Right lobe of liver (tissue), 6 donors: ENCODE measurements around the gene FLRT3. TPM values are rescaled to one million over a fixed set of nuclear protein-coding genes. Genes with fewer than 3 reads are reported as not detected.
A peak's percentile ranks its signal among the peaks of the same experiment; 100 is the strongest.

Experiments used
- ATAC-seq, 4 donors: fragments of 200-7000 bp; cut with Tn5 transposase; one replicate each; pipeline ENCODE4 v1.9.1; 2020; ENCODE audit warnings: mild to moderate bottlenecking in 4 of 4, moderate library complexity in 4 of 4
- DNase-seq, 3 donors: peaks; one replicate each; pipeline ENCODE4 v3.0.0-alpha.2; 2020
- H3K27ac ChIP-seq, 3 donors: fragments of 200-600 bp; one replicate each; pipeline ENCODE4 v1.8.0; 2022
- H3K27me3 ChIP-seq, 2 donors: fragments of 200-600 bp; one replicate each; pipeline ENCODE4 v1.8.0; 2022
- H3K36me3 ChIP-seq, 4 donors: fragments of 200-600 bp; sonication (generic) in 1 of 4; one replicate each; pipeline versions ENCODE4 v1.5.1 to v1.8.0; 2017 to 2022; ENCODE audit warnings: control low read depth in 1 of 4
- H3K4me1 ChIP-seq, 4 donors: fragments of 200-600 bp; sonication (generic) in 1 of 4; one replicate each; pipeline versions ENCODE4 v1.5.1 to v1.8.0; 2017 to 2022; ENCODE audit warnings: control low read depth in 1 of 4
- H3K4me3 ChIP-seq, 3 donors: fragments of 200-600 bp; one replicate each; pipeline ENCODE4 v1.8.0; 2022
- H3K9me3 ChIP-seq, 4 donors: fragments of 200-600 bp; sonication (generic) in 1 of 4; one replicate each; pipeline versions ENCODE4 v1.5.1 to v1.8.0; 2017 to 2022; ENCODE audit warnings: control low read depth in 1 of 4
- POLR2A ChIP-seq: fragments of 450-650 bp; IDR thresholded peaks from one replicate; pipeline ENCODE4 v1.6.1; 2017; ENCODE audit warnings: antibody characterized with exemption, mild to moderate bottlenecking
- WGBS: methylation state at CpG from one replicate; pipeline ENCODE4 v1.1.6; 2018; ENCODE audit warnings: low coverage, low lambda C conversion rate; ENCODE audit not compliant: insufficient coverage; ENCODE audit errors: missing lambda C conversion rate; 5-methylcytosine and 5-hydroxymethylcytosine counted together
- intact Hi-C, 2 donors: fragments of 100-400 bp; cut with DNase I; formaldehyde crosslinking; loops; one replicate each; pipeline versions ENCODE4 v1.11.2 to v1.14.1; 2022
- total RNA-seq, 6 experiments: library from RNA; depleted of rRNA in 2 of 6; stranded (reverse); fragments of >200 nt in 2 of 6; fragmentation: NEBNext Ultra II Directional in 3 of 6; extraction: Animal tissue kit (Norgen Biotek cat#: 25700) in 3 of 6; gene quantifications; one replicate each; pipeline versions ENCODE4 v1.1.0 to v1.2.4, GENCODE V29; 2016 to 2023
- TF ChIP-seq, protein P1 (sequence below), 4 donors: fragments of 200-600 bp in 3 of 4; fragments of 450-650 bp in 1 of 4; IDR thresholded peaks; one replicate each; pipeline versions ENCODE4 v1.5.1 to v1.8.0; 2016 to 2022; ENCODE audit warnings: antibody characterized with exemption in 4 of 4, mild to moderate bottlenecking in 2 of 4
- donor health status: DM: no; HTN: yes; CAD: no.
- donor health status: DM: no; HTN: no; CAD: no.
- donor health status: DM: no; HTN: no; CAD: no.
- donor health status: DM: no; HTN: yes; CAD: no.
- donor health status: DM: no; HTN: yes; CAD: no.

Gene FLRT3
- total RNA-seq, 6 experiments from 2014 or later: 3.5 to 15.2 (median 11.3) TPM

GRCh38 chr20:14383335-14383734, 45.9 kb upstream of the FLRT3 start:
- Histone ChIP-seq H3K9me3 (no peaks in the 10 kb centered on the region), H3K27me3 (no peaks in the 10 kb centered on the region), H3K27ac (no peak overlapping the region), H3K4me3 (no peak overlapping the region), H3K36me3 (no peaks in the 10 kb centered on the region), H3K4me1 (no peaks in the 10 kb centered on the region)
- WGBS: 87% methylated on average over 5 of the region's 5 CpGs
- ATAC-seq (no peak), DNase-seq (no peak)
- intact Hi-C loops: no loop called here
- TF ChIP-seq, protein P1, sequence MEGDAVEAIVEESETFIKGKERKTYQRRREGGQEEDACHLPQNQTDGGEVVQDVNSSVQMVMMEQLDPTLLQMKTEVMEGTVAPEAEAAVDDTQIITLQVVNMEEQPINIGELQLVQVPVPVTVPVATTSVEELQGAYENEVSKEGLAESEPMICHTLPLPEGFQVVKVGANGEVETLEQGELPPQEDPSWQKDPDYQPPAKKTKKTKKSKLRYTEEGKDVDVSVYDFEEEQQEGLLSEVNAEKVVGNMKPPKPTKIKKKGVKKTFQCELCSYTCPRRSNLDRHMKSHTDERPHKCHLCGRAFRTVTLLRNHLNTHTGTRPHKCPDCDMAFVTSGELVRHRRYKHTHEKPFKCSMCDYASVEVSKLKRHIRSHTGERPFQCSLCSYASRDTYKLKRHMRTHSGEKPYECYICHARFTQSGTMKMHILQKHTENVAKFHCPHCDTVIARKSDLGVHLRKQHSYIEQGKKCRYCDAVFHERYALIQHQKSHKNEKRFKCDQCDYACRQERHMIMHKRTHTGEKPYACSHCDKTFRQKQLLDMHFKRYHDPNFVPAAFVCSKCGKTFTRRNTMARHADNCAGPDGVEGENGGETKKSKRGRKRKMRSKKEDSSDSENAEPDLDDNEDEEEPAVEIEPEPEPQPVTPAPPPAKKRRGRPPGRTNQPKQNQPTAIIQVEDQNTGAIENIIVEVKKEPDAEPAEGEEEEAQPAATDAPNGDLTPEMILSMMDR (IDR thresholded peaks at IDR 0.05): no peak
- TF ChIP-seq POLR2A: no peak

- H3K4me3 ChIP-seq: no peak overlapping the region
- H3K36me3 ChIP-seq: no peaks in the 10 kb centered on the region
- DNase-seq (no peak), ATAC-seq (no peak)
- TF ChIP-seq, protein P1 (IDR thresholded peaks at IDR 0.05): no peak
- no peak for TF ChIP-seq POLR2A
- no peak overlapping the region for H3K27ac ChIP-seq
- peaks cover 0 to 5% (median 0%) of the 10 kb centered on the region in 4 donors for H3K4me1 ChIP-seq
- no peaks in the 10 kb centered on the region for H3K27me3 ChIP-seq
- intact Hi-C loops: no loop called here
- no peaks in the 10 kb centered on the region for H3K9me3 ChIP-seq
These were observed 40.9 kb upstream of the FLRT3 start for GRCh38 chr20:14378326-14378725.

DNA sequence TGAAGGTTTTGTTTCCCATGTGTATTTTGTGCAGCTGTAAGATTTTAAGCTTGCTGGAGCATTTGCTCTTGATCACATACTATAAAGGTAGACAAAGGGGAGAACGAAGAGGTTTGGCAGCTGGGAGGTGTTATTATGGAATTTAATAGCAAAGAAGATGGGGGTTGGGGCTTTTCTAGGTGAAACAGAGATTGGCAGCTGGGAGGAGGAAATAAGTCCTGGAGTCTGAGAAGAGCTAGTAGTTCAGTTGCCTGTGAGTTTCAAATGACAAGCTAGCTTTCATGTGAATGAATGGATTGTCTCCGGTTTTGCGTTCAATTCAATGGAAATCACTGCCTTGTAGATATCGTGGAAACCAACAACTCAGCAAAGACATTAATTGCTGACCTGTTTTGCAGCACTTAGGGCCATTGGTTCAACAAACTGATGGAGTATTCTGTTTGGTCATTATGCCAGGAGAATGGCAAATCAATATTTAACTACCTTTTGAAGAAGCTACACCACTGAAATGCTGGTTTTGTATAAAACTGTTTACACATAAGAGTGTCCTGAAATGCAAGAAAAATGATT, 38.1 kb upstream of the FLRT3 start:
- Histone ChIP-seq H3K4me3 (no peak overlapping the region), H3K27me3 (no peaks in the 10 kb centered on the region), H3K36me3 (no peaks in the 10 kb centered on the region), H3K4me1 (peaks cover 0 to 5% (median 0%) of the 10 kb centered on the region in 4 donors), H3K9me3 (no peaks in the 10 kb centered on the region), H3K27ac (no peak overlapping the region)
- DNase-seq (no peak), ATAC-seq (peak in 2 of 4 donors; percentile 36 to 52)
- 36% methylated on average over 4 of the region's 4 CpGs for whole genome bisulfite sequencing
- intact Hi-C loops: no loop called here
- no peak for TF ChIP-seq POLR2A
- TF ChIP-seq, protein P1 (IDR thresholded peaks at IDR 0.05): no peak

DNA sequence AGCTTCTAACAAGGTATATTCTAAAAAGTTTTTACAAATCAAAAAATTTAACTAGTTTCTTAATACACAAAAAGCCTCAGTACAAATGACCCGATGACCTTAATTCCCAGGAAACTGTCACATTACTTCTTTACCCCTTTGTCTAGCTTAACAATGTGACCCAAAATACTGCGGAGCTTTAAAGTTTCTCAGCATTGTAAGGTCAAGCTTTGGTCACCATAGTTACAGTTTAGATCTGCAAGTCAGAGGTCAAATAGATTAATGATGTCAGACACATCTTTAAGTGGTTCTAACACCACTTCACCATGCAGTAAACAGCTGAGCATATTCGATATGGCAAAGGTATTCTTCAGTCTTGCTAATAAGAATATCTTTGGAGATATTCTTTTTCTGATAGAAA, 36.8 kb upstream of the FLRT3 start:
- Histone ChIP-seq H3K27ac (no peak overlapping the region), H3K4me1 (peaks cover 0 to 5% (median 0%) of the 10 kb centered on the region in 4 donors), H3K36me3 (no peaks in the 10 kb centered on the region), H3K9me3 (no peaks in the 10 kb centered on the region), H3K27me3 (no peaks in the 10 kb centered on the region), H3K4me3 (no peak overlapping the region)
- intact Hi-C loops: no loop called here
- 52% methylated on average over 3 of the region's 3 CpGs for WGBS
- ATAC-seq (no peak), DNase-seq (no peak)
- TF ChIP-seq, protein P1 (IDR thresholded peaks at IDR 0.05): no peak
- TF ChIP-seq POLR2A: no peak
